GM12801 (cell line): ENCODE results near the gene NTN5.

ENCODE experiments used
- CTCF ChIP-seq: IDR thresholded peaks from one replicate; pipeline ENCODE4 v1.5.1; 2011; ENCODE audit warnings: control low read depth; ENCODE audit not compliant: insufficient read length; ENCODE audit errors: extremely low read depth

NTN5 gene

GRCh38 chr19:48678201-48678600 lies 5.4 kb upstream of the NTN5 start:
- TF ChIP-seq CTCF = no peak

- no peak for TF ChIP-seq CTCF
These were observed 4.1 kb upstream of the NTN5 start for GRCh38 chr19:48676887-48677286.

GRCh38 chr19:48676487-48676886 lies 3.7 kb upstream of the NTN5 start:
- TF ChIP-seq CTCF = no peak

- TF ChIP-seq CTCF = no peak
These were observed 2.4 kb upstream of the NTN5 start for GRCh38 chr19:48674921-48675824.

- TF ChIP-seq CTCF = no peak
These were observed 1.5 kb upstream of the NTN5 start for GRCh38 chr19:48674216-48674809.

- TF ChIP-seq CTCF = no peak
These were observed 751 bp upstream of the NTN5 start for GRCh38 chr19:48673436-48674100.

- no peak for TF ChIP-seq CTCF
These were observed 1.3 kb downstream of the NTN5 start for GRCh38 chr19:48671446-48671995.
